T-helper 22 cell (primary cell): ENCODE results near the gene BAIAP2.
"Not testable (repeated sequence)": the region's sequence is repeated elsewhere in the genome, so short reads cannot be mapped to it uniquely, and the experiment has no call there.

Experiments
- DNase-seq: peaks from one replicate; pipeline ENCODE4 v3.0.0-alpha.2; 2020; ENCODE audit warnings: low read depth

BAIAP2 gene

DNA sequence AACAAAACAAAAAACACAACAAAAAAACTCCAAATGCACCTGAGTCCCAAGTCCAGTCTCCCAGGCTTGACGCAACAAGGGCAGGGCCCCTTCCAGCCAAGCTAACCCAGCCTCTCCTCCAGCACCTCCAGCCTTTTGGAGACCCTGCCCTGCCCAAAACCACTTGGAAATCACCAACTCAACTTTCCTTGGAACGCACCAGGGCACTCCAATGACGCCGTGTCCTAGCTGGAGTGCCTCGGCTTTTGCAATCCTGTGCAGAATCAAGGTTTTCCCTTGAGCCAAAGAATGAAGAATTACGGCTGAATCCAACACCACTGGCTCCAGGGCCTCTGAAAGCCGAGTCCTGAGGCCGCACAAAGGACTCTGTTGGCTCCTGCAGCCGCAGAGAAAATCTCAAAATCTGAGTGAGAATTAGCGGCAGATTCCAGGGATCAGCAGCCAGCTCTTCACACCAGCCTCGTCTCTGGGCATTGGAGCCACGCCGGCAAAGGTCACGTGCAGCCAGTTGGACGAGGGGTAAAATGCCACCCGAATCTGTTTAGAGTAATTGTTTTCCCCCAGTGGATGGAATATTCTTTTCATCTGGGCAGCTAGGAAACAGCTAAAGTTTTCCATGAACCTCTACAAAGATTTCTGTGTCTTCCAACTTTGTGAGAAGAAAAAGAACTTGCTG lies 9.7 kb upstream of the BAIAP2 start:
- no peak for DNase-seq

GRCh38 chr17:81025741-81026129 lies 9.2 kb upstream of the BAIAP2 start:
- no peak for DNase-seq

DNA sequence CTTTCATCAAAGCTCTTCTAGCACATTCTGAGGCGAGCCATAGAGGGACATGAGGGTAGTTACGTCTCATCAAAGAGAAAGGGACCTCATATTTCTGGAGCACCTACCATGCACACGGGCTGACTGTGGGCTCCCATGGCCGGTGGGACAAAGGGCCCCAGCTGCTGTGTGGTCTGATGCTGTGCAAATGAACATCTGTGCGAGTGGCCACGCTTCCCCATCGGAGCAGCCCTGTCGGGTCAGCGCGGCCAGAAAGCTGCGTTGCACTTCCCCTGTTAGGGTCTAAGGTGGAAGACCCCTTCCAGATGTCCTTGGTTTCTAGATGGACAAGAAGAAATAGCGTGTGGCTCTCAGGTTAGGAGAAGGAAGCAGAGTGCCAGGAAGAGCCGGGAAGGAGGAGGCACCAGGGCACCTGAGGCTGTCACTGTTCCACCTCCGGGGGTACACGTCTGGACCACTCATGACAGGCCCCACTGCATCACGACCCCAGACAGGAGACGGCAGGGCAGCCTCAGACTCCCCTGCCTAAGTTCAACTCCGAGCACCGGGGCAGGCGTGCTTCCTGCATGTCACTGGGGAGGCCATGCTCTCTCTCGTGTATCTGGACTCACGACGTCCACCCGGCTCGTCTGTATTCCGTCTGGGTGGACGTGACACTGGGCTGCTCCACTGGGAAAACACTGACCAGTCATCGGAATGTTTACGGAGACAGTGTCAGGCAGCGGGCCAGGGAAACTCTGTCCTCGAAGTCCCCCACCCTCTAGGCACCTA lies 8.5 kb upstream of the BAIAP2 start:
- DNase-seq = no peak

- no peak for DNase-seq
Observed at GRCh38 chr17:81027038-81027437, 7.9 kb upstream of the BAIAP2 start.

DNA sequence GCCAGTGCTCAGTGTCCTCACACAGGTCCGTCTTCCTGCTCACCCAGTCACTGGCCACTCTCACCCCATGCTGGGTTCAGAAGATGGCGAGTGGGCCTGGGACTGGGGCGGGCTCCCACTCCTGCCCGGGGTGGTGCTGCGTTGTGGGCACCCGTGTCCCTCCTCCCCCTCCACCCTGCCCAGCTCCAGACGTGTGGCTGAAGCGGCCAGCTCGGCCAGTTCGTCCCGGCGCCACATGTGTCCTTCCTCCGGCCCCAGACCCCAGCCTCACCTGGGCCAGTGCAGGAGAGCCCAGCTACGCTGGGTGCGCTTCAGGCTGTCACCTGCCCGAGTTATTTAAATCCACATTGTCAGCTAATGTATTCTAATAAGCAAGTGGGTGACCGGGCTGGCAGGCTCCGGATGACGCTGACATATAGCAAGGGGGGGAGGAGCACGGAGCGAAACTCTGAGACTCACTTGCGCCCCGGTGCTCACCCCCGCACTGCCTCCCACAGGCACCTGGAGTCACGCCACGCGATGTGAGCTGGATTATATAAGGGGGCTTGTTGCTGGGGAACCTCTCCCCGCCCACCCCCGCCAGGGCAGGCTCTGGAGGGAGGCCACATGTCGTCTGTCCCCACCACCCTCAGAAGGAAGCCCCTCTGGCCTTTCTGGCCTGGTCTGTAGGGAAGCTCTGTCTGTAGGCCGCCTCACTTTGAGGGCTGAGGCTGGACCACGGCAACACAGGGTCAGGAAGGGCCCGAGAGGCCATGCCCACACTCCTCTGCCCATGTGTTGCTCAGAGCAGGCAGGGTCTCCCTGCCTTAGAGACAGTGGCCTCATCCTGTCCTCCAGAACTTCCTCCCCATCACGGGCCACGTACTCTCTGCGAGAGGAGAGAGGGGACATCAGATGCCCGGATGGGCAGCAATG lies 7.1 kb upstream of the BAIAP2 start:
- no peak for DNase-seq

- DNase-seq = no peak
Observed at GRCh38 chr17:81028506-81028858, 6.5 kb upstream of the BAIAP2 start.

- DNase-seq = no peak
Observed at GRCh38 chr17:81029859-81030258, 5.1 kb upstream of the BAIAP2 start.

- DNase-seq = not testable (repeated sequence)
Observed at GRCh38 chr17:81030312-81030711, 4.6 kb upstream of the BAIAP2 start.

DNA sequence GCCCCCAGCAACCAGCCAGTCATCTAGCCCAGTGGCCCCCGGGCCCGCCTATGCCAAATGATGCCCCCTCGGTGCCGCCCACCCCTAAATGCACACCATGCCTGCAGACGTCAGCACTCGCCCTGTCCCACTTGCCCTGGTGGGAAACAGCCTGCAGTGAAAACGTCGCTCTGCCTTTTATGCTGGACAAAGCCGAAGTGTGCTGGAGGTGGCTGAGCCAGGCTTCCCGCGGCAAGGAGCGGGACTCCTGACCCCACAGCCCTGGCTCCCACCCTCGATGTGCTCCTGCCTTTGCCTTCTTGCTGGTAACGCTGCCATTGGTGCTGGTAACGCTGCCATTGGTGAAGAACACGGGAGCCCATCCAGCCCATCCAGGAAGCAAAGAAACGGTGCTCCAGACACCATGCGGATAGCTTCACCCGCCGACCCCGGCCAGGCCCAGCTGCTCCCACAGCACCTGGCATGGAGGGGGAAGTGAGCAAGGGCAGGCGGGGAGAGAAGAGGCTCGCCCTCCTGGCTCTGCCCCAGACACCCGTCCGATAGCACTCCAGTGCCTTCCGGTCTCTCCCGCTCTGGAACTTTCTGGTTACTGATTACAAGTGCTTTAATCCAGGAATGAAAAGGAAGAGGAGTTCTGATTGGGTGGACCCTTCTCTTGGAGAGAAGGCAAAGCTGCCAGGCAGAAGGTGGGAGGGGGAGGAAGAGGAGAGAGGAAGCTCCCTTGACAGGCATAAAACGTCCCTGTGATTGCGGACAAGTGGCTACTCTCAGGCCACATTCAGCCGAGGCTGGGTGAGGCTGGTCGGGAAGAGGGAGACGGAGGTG lies 4.0 kb upstream of the BAIAP2 start:
- no peak for DNase-seq

- no peak for DNase-seq
Observed at GRCh38 chr17:81031566-81032550, 3.1 kb upstream of the BAIAP2 start.

GRCh38 chr17:81032641-81033480 lies 2.1 kb upstream of the BAIAP2 start:
- no peak for DNase-seq

GRCh38 chr17:81033535-81034167 lies 1.3 kb upstream of the BAIAP2 start:
- DNase-seq = no peak

- no peak for DNase-seq
Observed at GRCh38 chr17:81034168-81034777, 678 bp upstream of the BAIAP2 start.

GRCh38 chr17:81035521-81036196 lies 708 bp downstream of the BAIAP2 start:
- no peak for DNase-seq

- DNase-seq = no peak
Observed at GRCh38 chr17:81036197-81036941, 1.4 kb downstream of the BAIAP2 start.

DNA sequence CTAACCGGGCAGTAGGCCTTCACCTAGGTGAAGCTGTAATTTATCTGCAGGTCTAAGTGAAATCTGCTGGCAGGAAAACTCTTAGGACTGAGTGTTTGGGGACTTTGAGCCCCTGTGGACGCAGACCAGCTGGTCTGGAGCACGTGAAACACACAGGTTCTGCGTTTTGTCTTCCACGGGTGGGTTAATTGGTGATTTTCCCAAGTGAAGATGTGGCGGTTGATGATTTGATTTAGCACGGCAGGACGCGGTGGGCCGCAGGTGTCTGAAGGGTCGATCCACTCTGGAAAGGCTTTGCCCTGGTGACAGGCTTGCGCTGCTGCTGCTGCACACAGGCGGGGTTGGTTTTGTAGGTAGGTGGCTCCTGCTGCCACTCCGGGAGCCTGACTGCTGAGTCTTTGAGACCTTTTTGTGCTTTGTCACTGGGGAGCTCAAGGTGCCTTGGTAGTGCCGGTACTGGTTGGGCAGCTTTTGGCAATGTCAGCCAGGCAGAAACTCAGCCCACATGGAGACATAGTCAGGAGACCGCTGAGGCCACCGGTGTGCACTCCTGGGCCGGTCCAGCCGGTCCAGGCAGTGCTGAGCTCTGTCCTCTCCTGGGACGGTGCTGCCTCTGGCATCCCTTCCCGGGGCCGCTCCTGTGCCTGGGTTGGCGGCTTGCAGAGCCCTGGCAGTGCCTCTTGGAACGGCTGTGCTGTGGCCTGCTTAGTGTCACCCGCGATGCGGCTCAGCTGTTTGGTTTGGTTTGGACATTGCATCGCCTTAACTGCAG lies 2.3 kb downstream of the BAIAP2 start:
- no peak for DNase-seq
